Sigmoid colon (tissue), 7 donors: ENCODE data around the gene RTF1. TPM values are rescaled to one million over a fixed set of nuclear protein-coding genes. Genes with fewer than 3 reads are reported as not detected.
A peak's percentile ranks its signal among the peaks of the same experiment; 100 is the strongest.

Experiments
- DNase-seq: peaks from one replicate; pipeline ENCODE4 v3.0.0-alpha.2; 2019
- H3K27ac ChIP-seq, 4 donors: fragments of 200-600 bp; sonication (generic); one replicate each; pipeline ENCODE4 v1.5.1; 2016 to 2019; ENCODE audit warnings: mild to moderate bottlenecking in 1 of 4
- H3K27me3 ChIP-seq, 3 donors: fragments of 200-600 bp; sonication (generic); one replicate each; pipeline ENCODE4 v1.5.1; 2019; ENCODE audit warnings: mild to moderate bottlenecking in 1 of 3
- H3K36me3 ChIP-seq, 4 donors: fragments of 200-600 bp; sonication (generic); one replicate each; pipeline ENCODE4 v1.5.1; 2016 to 2019
- H3K4me1 ChIP-seq, 4 donors: fragments of 200-600 bp; sonication (generic); one replicate each; pipeline ENCODE4 v1.5.1; 2017 to 2019
- H3K4me3 ChIP-seq, 4 donors: fragments of 200-600 bp; sonication (generic); one replicate each; pipeline ENCODE4 v1.5.1; 2017 to 2019; ENCODE audit warnings: mild to moderate bottlenecking in 2 of 4, moderate library complexity in 1 of 4
- H3K9me3 ChIP-seq, 4 donors: fragments of 200-600 bp in 3 of 4; sonication (generic) in 3 of 4; one replicate each; pipeline versions ENCODE4 v1.5.1 to v1.6.1; 2013 to 2019
- EP300 ChIP-seq, 4 donors: sonication (generic); formaldehyde crosslinking; IDR thresholded peaks; one replicate each; pipeline ENCODE4 v1.6.1; 2017; ENCODE audit warnings: antibody characterized with exemption in 4 of 4
- POLR2A ChIP-seq, 2 donors: fragments of 450-650 bp; IDR thresholded peaks; one replicate each; pipeline ENCODE4 v1.6.1; 2016; ENCODE audit warnings: antibody characterized with exemption in 2 of 2, mild to moderate bottlenecking in 2 of 2, moderate library complexity in 2 of 2
- POLR2AphosphoS5 ChIP-seq, 4 donors: sonication (generic); formaldehyde crosslinking; IDR thresholded peaks; one replicate each; pipeline ENCODE4 v1.6.1; 2017; ENCODE audit warnings: antibody characterized with exemption in 4 of 4
- WGBS, 2 donors: extraction: QIAGEN DNeasy Blood & Tissue Kit; methylation state at CpG; one replicate each; pipeline ENCODE4 v1.1.7; 2013; 5-methylcytosine and 5-hydroxymethylcytosine counted together
- intact Hi-C: fragments of 100-400 bp; cut with DNase I; formaldehyde crosslinking; loops from one replicate; pipeline ENCODE4 v1.15.1; 2023
- polyA plus RNA-seq, 3 donors: library from polyadenylated mRNA; stranded (reverse); fragments of 200-250 nt; gene quantifications; one replicate each; pipeline ENCODE4 v1.2.3, GENCODE V29; 2013
- total RNA-seq, 4 donors: library from RNA; depleted of rRNA; stranded (reverse); fragments of >200 nt; gene quantifications; one replicate each; pipeline ENCODE4 v1.1.0, GENCODE V29; 2016
- TF ChIP-seq, protein P1 (sequence below), 4 experiments: fragments of 450-650 bp in 3 of 4; fragments of 200-600 bp in 1 of 4; IDR thresholded peaks; one replicate each; pipeline ENCODE4 v1.5.1; 2016 to 2019; ENCODE audit warnings: antibody characterized with exemption in 4 of 4, mild to moderate bottlenecking in 3 of 4, moderate library complexity in 2 of 4
- donor health status: healthy with polysubstance abuse.
- donor health status: Bipolar disorder and iron deficiency.
- donor health status: healthy.

Gene RTF1
- total and polyA plus RNA-seq, 7 donors: 18.6 to 35.7 (median 30.5) TPM

DNA sequence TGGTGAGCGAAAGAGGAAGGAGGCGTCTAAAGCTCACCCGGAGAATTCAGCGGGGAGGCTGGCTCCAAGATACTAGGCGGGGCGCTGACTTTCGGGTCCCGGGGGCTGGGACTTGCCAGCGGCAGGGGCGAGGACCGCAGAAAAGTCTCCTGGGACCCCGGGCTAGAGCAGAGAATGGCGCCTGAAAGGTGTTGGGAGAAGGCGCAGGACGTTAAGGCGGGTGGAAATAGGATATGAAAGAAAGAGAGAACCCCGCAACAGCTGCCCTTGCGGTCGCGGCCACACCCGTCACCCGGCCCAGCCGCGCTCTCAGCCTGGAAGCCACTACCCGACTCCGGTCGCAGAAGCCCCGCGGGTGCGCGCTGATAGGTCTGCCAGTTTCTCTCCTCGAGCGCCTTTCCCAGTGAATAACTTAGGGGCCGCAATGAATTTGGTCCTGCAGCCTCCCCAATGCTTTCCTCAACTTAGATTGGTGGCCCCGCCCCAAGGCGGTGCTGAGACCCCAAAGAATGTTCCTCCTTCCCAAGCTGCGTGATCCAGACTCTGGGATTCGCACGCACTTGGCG is 96.1 kb downstream of the RTF1 start:
- intact Hi-C loops: no loop called here

DNA sequence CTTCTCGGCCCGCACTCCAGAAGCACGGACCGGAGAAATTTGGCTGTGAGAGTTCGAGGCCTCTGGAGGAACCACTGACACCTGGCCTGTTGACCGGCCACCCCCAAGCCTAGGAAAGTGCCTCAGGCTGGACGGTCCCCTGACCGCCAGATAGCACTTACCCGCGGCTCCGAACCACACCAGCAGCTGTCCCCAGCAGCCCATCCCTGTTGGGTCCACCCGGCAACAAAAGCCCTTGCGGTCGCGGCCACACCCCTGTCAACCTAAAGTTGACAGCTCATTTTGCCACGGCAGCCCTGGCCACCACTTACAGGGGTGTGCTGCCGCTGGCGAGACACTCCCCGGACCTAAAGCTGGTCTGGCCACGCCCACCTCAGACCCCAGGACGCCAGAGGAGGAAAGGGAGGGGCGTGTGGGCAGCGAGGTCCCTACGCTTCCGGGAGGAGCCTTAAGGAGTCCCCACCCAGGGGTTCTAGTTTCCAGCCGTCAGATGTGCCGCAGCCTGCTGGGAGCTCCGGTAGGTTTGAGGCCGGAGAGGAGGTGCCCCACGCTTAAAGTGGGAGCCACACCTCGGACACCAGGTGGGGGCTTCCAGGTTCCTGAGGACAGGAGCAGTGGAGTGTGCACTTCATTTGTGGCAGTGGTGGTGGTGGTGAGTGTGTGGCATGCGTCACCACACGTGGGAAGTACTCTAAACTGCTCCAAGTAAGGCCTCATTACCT is 96.8 kb downstream of the RTF1 start, which contains the start of gene LTK:
LTK (minus strand) TSS at position 322 of the 722 bp plus-strand sequence; CDS start at position 204, 118 bp downstream.
- Histone ChIP-seq H3K4me1 (peaks cover 0 to 28% (median 27%) of the 10 kb centered on the region in 4 donors), H3K27ac (no peak within 1 kb of the TSS), H3K27me3 (peaks cover 28 to 44% (median 35%) of the 10 kb centered on the region in 3 donors), H3K4me3 (peak within 1 kb of the TSS in 3 of 4 donors; percentile 27 to 36 (median 35)), H3K36me3 (peaks cover 0 to 9% (median 4%) of the 10 kb centered on the region in 4 donors), H3K9me3 (no peaks in the 10 kb centered on the region)
- 6 to 9% methylated on average over 33 of the region's 33 CpGs for WGBS, 2 donors
- TF ChIP-seq, protein P1, sequence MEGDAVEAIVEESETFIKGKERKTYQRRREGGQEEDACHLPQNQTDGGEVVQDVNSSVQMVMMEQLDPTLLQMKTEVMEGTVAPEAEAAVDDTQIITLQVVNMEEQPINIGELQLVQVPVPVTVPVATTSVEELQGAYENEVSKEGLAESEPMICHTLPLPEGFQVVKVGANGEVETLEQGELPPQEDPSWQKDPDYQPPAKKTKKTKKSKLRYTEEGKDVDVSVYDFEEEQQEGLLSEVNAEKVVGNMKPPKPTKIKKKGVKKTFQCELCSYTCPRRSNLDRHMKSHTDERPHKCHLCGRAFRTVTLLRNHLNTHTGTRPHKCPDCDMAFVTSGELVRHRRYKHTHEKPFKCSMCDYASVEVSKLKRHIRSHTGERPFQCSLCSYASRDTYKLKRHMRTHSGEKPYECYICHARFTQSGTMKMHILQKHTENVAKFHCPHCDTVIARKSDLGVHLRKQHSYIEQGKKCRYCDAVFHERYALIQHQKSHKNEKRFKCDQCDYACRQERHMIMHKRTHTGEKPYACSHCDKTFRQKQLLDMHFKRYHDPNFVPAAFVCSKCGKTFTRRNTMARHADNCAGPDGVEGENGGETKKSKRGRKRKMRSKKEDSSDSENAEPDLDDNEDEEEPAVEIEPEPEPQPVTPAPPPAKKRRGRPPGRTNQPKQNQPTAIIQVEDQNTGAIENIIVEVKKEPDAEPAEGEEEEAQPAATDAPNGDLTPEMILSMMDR (IDR thresholded peaks at IDR 0.05): no peak
- TF ChIP-seq EP300 (IDR thresholded peaks at IDR 0.05) (no peak), POLR2A (IDR thresholded peaks at IDR 0.05) (no peak), POLR2AphosphoS5 (IDR thresholded peaks at IDR 0.05) (no peak)
- no peak for DNase-seq
- intact Hi-C loops: no loop called here

More for the DNA sequence above, 96.1 kb downstream of the RTF1 start:
- peak overlapping the region in 3 of 4 donors; percentile 27 to 36 (median 35) for H3K4me3 ChIP-seq
- DNase-seq: no peak
- TF ChIP-seq POLR2A (IDR thresholded peaks at IDR 0.05) (no peak), POLR2AphosphoS5 (IDR thresholded peaks at IDR 0.05) (no peak), EP300 (IDR thresholded peaks at IDR 0.05) (no peak)
- TF ChIP-seq, protein P1 (IDR thresholded peaks at IDR 0.05): no peak
- H3K27me3 ChIP-seq: peaks cover 28 to 44% (median 35%) of the 10 kb centered on the region in 3 donors
- WGBS, 2 donors: 1% methylated on average over 40 of the region's 40 CpGs
- no peaks in the 10 kb centered on the region for H3K9me3 ChIP-seq
- H3K4me1 ChIP-seq: peaks cover 0 to 28% (median 27%) of the 10 kb centered on the region in 4 donors
- H3K27ac ChIP-seq: no peak overlapping the region
- peaks cover 0 to 9% (median 4%) of the 10 kb centered on the region in 4 donors for H3K36me3 ChIP-seq

DNA sequence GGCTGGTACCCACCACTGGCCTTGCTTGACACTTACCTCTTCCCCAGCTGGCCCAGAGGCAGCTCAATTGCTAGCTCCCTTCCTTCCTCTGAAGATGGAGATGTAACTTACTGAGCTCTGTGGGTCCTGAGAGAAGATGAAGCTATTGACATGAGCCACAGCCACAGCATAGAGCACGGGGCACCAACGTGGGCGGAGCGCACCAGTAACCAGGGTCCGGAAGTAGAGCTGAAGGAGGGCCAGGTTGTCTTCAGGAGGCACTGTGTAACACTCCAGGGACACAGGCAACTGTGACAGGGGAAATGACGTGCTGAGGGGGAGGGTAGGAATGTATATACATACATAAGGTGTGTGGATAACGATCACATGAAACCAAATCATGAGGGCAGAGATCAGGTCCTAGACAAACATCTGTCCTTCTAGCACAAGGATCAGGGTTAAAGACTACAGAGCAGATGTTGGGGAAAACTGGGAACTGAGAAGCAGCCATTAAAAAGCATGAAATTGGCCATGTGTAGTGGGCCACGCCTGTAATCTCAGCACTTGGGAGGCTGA is 101.1 kb downstream of the RTF1 start:
- WGBS, 2 donors: 90 to 93% methylated on average over 8 of the region's 8 CpGs
- no peak for DNase-seq
- no peaks in the 10 kb centered on the region for H3K9me3 ChIP-seq
- intact Hi-C loops: no loop called here
- peaks cover 0 to 10% (median 9%) of the 10 kb centered on the region in 4 donors for H3K4me1 ChIP-seq
- no peak overlapping the region for H3K27ac ChIP-seq
- peaks cover 9 to 12% (median 11%) of the 10 kb centered on the region in 3 donors for H3K27me3 ChIP-seq
- H3K4me3 ChIP-seq: no peak overlapping the region
- TF ChIP-seq POLR2A (IDR thresholded peaks at IDR 0.05) (no peak), POLR2AphosphoS5 (IDR thresholded peaks at IDR 0.05) (no peak), EP300 (IDR thresholded peaks at IDR 0.05) (no peak)
- TF ChIP-seq, protein P1 (IDR thresholded peaks at IDR 0.05): no peak
- H3K36me3 ChIP-seq: peaks cover 0 to 35% (median 4%) of the 10 kb centered on the region in 4 donors

DNA sequence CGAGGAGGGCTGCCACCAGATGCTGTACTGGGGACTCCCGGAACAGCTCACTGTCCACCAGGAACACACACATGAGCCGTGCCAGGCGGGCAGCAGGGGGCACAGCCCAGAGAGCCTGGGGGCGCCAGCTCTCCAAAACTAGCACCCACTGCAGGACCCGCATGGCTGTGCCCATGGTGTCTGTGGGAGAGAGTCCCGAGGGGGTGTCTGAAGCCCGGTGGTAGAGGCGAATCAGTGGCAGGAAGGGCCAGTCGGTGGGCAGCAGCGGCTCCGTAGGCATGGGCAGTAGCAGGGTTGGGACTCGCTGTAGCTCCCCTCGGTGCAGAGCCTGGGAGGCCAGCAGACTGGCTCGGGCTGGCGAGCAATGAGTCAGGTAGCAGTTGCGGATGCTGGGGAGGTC is 103.7 kb downstream of the RTF1 start:
- H3K4me3 ChIP-seq: no peak overlapping the region
- H3K27me3 ChIP-seq: no peaks in the 10 kb centered on the region
- intact Hi-C loops: no loop called here
- no peak overlapping the region for H3K27ac ChIP-seq
- peaks cover 0 to 61% (median 5%) of the 10 kb centered on the region in 4 donors for H3K36me3 ChIP-seq
- no peaks in the 10 kb centered on the region for H3K9me3 ChIP-seq
- TF ChIP-seq POLR2AphosphoS5 (IDR thresholded peaks at IDR 0.05): no peak
- TF ChIP-seq EP300 (IDR thresholded peaks at IDR 0.05): no peak
- TF ChIP-seq POLR2A (IDR thresholded peaks at IDR 0.05): no peak
- TF ChIP-seq, protein P1 (IDR thresholded peaks at IDR 0.05): no peak
- no peak for DNase-seq
- H3K4me1 ChIP-seq: no peaks in the 10 kb centered on the region
- 95 to 97% methylated on average over 17 of the region's 17 CpGs for WGBS, 2 donors
